ENCODE data around the gene LRFN5.

GRCh38 chr14:41609704-41610183 is 3.1 kb downstream of the LRFN5 start:
- TF ChIP-seq EZH2 (IDR thresholded peaks at IDR 0.05; ENCODE audit: borderline replicate concordance) (no peak), CTCF (IDR thresholded peaks at IDR 0.05; ENCODE audit: poor library complexity) (peak; percentile 68)

Measured in hepatocyte (in vitro differentiated cells).